Measurements from ENCODE around the gene METTL9.

DNA sequence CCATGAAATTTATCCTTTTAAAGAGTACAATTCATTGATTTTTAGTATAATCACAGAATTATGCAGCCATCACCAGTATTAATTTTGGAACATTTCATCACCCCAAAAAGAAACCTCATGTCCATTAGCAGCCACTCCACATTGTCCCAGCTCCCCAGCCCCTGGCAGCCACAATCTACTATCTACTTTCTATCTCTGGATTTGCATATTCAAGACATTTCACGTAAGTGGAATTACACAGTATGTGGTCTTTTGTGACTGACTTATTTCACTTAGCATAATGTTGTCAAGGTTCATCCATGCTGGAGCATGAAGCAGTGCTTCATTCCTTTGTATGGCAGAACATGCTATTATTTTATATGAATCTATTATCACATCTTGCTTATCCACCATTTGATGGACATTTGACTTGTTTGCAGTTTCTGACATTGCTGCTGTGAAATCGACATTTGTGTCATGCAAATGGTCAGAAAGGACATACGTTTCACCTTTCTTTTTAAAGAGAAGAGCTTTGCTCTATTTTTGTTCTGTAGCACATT is 10.7 kb downstream of the METTL9 start:
- TF ChIP-seq, protein P1, sequence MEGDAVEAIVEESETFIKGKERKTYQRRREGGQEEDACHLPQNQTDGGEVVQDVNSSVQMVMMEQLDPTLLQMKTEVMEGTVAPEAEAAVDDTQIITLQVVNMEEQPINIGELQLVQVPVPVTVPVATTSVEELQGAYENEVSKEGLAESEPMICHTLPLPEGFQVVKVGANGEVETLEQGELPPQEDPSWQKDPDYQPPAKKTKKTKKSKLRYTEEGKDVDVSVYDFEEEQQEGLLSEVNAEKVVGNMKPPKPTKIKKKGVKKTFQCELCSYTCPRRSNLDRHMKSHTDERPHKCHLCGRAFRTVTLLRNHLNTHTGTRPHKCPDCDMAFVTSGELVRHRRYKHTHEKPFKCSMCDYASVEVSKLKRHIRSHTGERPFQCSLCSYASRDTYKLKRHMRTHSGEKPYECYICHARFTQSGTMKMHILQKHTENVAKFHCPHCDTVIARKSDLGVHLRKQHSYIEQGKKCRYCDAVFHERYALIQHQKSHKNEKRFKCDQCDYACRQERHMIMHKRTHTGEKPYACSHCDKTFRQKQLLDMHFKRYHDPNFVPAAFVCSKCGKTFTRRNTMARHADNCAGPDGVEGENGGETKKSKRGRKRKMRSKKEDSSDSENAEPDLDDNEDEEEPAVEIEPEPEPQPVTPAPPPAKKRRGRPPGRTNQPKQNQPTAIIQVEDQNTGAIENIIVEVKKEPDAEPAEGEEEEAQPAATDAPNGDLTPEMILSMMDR (IDR thresholded peaks at IDR 0.05): no peak
- TF ChIP-seq POLR2A (IDR thresholded peaks at IDR 0.05): no peak

Measured in Peyer's patch (tissue), 4 donors.